Middle frontal gyrus (tissue), 1 donor: ENCODE measurements around the gene TGIF2.
"Not testable (repeated sequence)": the region's sequence is repeated elsewhere in the genome, so short reads cannot be mapped to it uniquely, and the experiment has no call there.

Experiments
- DNase-seq: peaks from one replicate; pipeline ENCODE4 v3.0.0-alpha.2; 2015; ENCODE audit warnings: low spot score; ENCODE audit errors: extremely low spot score

TGIF2 gene

GRCh38 chr20:36613974-36614373 lies 40.6 kb downstream of the TGIF2 start:
- DNase-seq: no peak

- DNase-seq: no peak
Measured at GRCh38 chr20:36614781-36615557, 41.6 kb downstream of the TGIF2 start.

GRCh38 chr20:36620917-36621316 lies 47.5 kb downstream of the TGIF2 start:
- no peak for DNase-seq

- DNase-seq: no peak
Measured at GRCh38 chr20:36623444-36623843, 50.0 kb downstream of the TGIF2 start.

GRCh38 chr20:36624068-36624943 lies 50.9 kb downstream of the TGIF2 start:
- DNase-seq: no peak

- no peak for DNase-seq
Measured at GRCh38 chr20:36624944-36625324, 51.5 kb downstream of the TGIF2 start.

GRCh38 chr20:36628076-36628475 lies 54.7 kb downstream of the TGIF2 start:
- no peak for DNase-seq

- no peak for DNase-seq
Measured at GRCh38 chr20:36629719-36630681, 56.6 kb downstream of the TGIF2 start.

GRCh38 chr20:36631646-36632045 lies 58.2 kb downstream of the TGIF2 start:
- no peak for DNase-seq

GRCh38 chr20:36632147-36632486 lies 58.7 kb downstream of the TGIF2 start:
- no peak for DNase-seq

GRCh38 chr20:36632487-36633284 lies 59.3 kb downstream of the TGIF2 start:
- DNase-seq: no peak

GRCh38 chr20:36633285-36633772 lies 59.9 kb downstream of the TGIF2 start:
- no peak for DNase-seq

GRCh38 chr20:36634342-36634741 lies 60.9 kb downstream of the TGIF2 start:
- no peak for DNase-seq

- DNase-seq: not testable (repeated sequence)
Measured at GRCh38 chr20:36638876-36639400, 65.5 kb downstream of the TGIF2 start.

GRCh38 chr20:36641506-36641843 lies 68.1 kb downstream of the TGIF2 start:
- no peak for DNase-seq

- no peak for DNase-seq
Measured at GRCh38 chr20:36642136-36642535, 68.7 kb downstream of the TGIF2 start.
